ENCODE results near the gene PEX13.

DNA sequence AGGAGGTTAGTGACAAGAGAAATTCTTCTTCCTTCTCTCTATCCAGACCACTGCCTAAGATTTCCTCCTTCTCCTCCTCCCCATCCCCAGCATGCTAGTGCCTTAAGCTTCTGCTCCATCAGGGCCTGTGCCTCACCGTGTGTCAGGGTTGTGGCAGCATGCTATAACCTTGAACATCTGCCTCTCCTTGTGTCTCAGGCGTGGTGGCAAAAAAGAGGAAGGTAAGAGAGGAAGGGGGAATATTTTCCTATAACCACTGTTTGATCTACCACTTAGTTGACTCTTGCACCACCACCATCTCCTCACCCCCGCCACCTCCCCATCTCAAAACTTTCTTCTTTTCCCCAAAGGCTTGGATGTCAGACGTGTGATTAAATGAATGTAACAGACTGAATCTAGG lies 38.3 kb upstream of the PEX13 start:
- TF ChIP-seq EZH2 (IDR thresholded peaks at IDR 0.05) (no peak), POLR2AphosphoS5 (IDR thresholded peaks at IDR 0.05; ENCODE audit: borderline replicate concordance, low read depth, low read length) (no peak), FOXP2 (optimal IDR thresholded peaks at IDR 0.05; ENCODE audit: control extremely low read depth, extremely low read length, insufficient read depth) (no peak)
